Body of pancreas (tissue), 4 donors: ENCODE data around the gene CHIT1. TPM values are rescaled to one million over a fixed set of nuclear protein-coding genes. Genes with fewer than 3 reads are reported as not detected.
A peak's percentile ranks its signal among the peaks of the same experiment; 100 is the strongest.

Experiments
- ATAC-seq: fragments of 150-250 bp; one replicate; pipeline ENCODE4 v1.9.1; 2016
- DNase-seq, 4 donors: peaks; one replicate each; pipeline ENCODE4 v3.0.0-alpha.2; 2019
- H3K27ac ChIP-seq, 4 donors: fragments of 200-600 bp; sonication (generic); 1 replicate in 3 of 4; 2 replicates in 1 of 4; pipeline versions ENCODE4 v1.5.1 to v1.6.1; 2016 to 2019; ENCODE audit warnings: mild to moderate bottlenecking in 1 of 4, mixed read lengths in 1 of 4, moderate library complexity in 1 of 4
- H3K27me3 ChIP-seq, 2 donors: fragments of 200-600 bp; sonication (generic); one replicate each; pipeline ENCODE4 v1.6.0; 2016; ENCODE audit warnings: mild to moderate bottlenecking in 1 of 2
- H3K36me3 ChIP-seq, 2 donors: fragments of 200-600 bp; sonication (generic); replicated peaks in 1 of 2; 2 replicates each; pipeline ENCODE4 v1.5.1; 2016; ENCODE audit warnings: low read depth in 2 of 2; ENCODE audit not compliant: insufficient read depth in 1 of 2
- H3K4me1 ChIP-seq: fragments of 200-600 bp; sonication (generic); one replicate; pipeline ENCODE4 v1.6.0; 2016
- H3K4me3 ChIP-seq, 2 donors: fragments of 200-600 bp; sonication (generic); 1 replicate in 1 of 2; 2 replicates in 1 of 2; pipeline ENCODE4 v1.5.1; 2016 to 2019
- H3K9me3 ChIP-seq, 3 donors: fragments of 200-600 bp; sonication (generic); 1 replicate in 2 of 3; 2 replicates in 1 of 3; pipeline ENCODE4 v1.5.1; 2016
- CTCF ChIP-seq, 7 experiments: fragments of 450-650 bp in 4 of 7; fragments of 200-600 bp in 3 of 7; sonication (generic) in 3 of 7; IDR thresholded peaks; one replicate each; pipeline ENCODE4 v1.5.1; 2016 to 2019; ENCODE audit warnings: antibody characterized with exemption in 7 of 7
- POLR2A ChIP-seq, 3 donors: fragments of 450-650 bp; IDR thresholded peaks; one replicate each; pipeline ENCODE4 v1.6.1; 2016; ENCODE audit warnings: antibody characterized with exemption in 3 of 3, mild to moderate bottlenecking in 2 of 3
- WGBS, 2 donors: methylation state at CpG; one replicate each; pipeline ENCODE4 v1.1.5; 2017; 5-methylcytosine and 5-hydroxymethylcytosine counted together
- intact Hi-C: fragments of 100-400 bp; cut with DNase I; formaldehyde crosslinking; loops from one replicate; pipeline ENCODE4 v1.15.1; 2023
- total RNA-seq, 2 donors: library from RNA; depleted of rRNA; stranded (reverse); fragments of >200 nt; gene quantifications; one replicate each; pipeline ENCODE4 v1.1.0, GENCODE V29; 2016

CHIT1 gene
- total RNA-seq, 2 donors from 2014 or later, result 0.26 TPM; not detected in 1

DNA sequence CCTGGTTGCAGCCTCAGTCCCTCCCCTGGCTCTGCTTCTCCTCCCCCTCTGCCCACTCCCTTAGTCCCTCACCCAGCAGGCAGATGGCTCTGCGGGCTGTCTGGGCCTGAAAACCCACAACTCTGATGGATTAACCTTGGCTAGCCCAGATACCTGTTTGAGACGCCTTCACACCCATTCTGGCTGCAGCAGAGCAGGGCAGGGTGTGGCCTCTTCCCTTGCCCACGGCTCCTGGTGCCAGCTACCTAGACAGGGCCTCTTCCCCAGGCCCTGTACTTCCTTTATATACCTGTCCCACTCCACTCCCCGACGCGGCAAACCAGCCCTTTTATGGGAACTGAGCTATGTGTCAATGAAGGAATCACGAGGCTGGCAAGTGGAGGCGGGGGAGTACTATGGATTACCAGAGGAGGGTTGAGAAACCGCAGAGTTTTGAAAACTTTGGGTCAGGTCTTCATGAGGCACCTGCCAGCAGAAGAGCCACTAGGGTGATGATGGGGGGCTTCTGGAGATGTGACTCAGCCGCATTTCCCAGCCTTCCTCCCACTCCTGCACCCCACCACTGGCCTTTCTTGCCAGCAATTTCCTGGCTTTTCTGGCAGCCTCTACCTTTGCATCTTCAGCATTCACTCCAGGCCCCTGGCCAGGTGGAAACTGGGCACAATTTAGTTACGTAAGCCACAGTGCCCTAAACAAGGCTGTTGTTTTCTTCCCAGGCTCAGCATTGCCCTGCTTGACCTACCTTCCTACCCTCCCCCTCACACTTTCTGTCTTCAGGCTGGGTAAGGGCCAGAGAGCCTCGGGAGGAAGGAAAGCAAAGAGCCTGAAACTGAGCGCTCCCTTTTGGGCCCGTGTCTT is 42.8 kb downstream of the CHIT1 start, which contains the start of gene CHI3L1:
CHI3L1 (minus strand) TSS at position 259 of the 858 bp plus-strand sequence; CDS start at position 178, 81 bp downstream.
- no peaks in the 10 kb centered on the region for H3K36me3 ChIP-seq
- ATAC-seq (peak; percentile 71), DNase-seq (peak in 3 of 4 donors; percentile 46 to 48 (median 48))
- peak within 1 kb of the TSS in 3 of 4 donors; percentile 51 to 72 (median 54) for H3K27ac ChIP-seq
- WGBS, 2 donors, result 25 to 30% methylated on average over 14 of the region's 14 CpGs
- intact Hi-C loops, result no loop called here
- no peaks in the 10 kb centered on the region for H3K9me3 ChIP-seq
- H3K4me3 ChIP-seq, result no peak within 1 kb of the TSS
- TF ChIP-seq POLR2A (IDR thresholded peaks at IDR 0.05) (no peak), CTCF (IDR thresholded peaks at IDR 0.05) (no peak)
- peaks cover 14% of the 10 kb centered on the region for H3K4me1 ChIP-seq
- no peaks in the 10 kb centered on the region for H3K27me3 ChIP-seq

GRCh38 chr1:203186091-203186445 is 43.4 kb downstream of the CHIT1 start:
- intact Hi-C loops, result no loop called here
- DNase-seq (no peak), ATAC-seq (no peak)
- WGBS, 2 donors, result 78 to 81% methylated on average over 5 of the region's 5 CpGs
- H3K4me3 ChIP-seq, result no peak overlapping the region
- no peaks in the 10 kb centered on the region for H3K27me3 ChIP-seq
- no peaks in the 10 kb centered on the region for H3K9me3 ChIP-seq
- peak overlapping the region in 3 of 4 donors; percentile 51 to 72 (median 54) for H3K27ac ChIP-seq
- no peak for TF ChIP-seq CTCF (IDR thresholded peaks at IDR 0.05)
- no peak for TF ChIP-seq POLR2A (IDR thresholded peaks at IDR 0.05)
- peaks cover 14% of the 10 kb centered on the region for H3K4me1 ChIP-seq
- no peaks in the 10 kb centered on the region for H3K36me3 ChIP-seq

DNA sequence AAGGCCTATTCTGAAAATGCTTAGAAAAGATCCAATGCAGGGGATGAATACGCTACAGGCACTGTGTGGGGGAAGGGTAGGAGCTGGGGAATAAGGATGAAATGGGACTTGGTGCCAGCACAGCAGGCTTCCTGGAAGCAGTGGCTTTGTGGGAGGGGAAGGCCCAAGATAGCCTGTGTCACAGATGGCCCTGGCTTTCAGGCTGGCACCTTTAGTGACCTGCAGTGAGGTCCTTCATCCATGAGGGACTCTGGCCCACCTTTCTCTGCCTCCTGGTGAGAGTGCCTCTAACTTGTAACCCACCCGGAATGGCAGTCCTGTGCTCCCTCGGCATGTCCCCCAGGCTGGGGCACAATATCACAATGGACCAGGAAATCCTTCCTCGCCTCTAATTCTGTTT is 43.9 kb downstream of the CHIT1 start:
- Histone ChIP-seq H3K4me3 (no peak overlapping the region), H3K4me1 (peaks cover 14% of the 10 kb centered on the region), H3K9me3 (no peaks in the 10 kb centered on the region), H3K36me3 (no peaks in the 10 kb centered on the region), H3K27me3 (no peaks in the 10 kb centered on the region), H3K27ac (peak overlapping the region in 1 of 4 donors; percentile 54)
- ATAC-seq (no peak), DNase-seq (peak in 1 of 4 donors; percentile 5)
- intact Hi-C loops, result no loop called here
- TF ChIP-seq POLR2A (IDR thresholded peaks at IDR 0.05), result no peak
- TF ChIP-seq CTCF (IDR thresholded peaks at IDR 0.05), result no peak
- WGBS, 2 donors, result 81 to 82% methylated on average over 4 of the region's 4 CpGs

DNA sequence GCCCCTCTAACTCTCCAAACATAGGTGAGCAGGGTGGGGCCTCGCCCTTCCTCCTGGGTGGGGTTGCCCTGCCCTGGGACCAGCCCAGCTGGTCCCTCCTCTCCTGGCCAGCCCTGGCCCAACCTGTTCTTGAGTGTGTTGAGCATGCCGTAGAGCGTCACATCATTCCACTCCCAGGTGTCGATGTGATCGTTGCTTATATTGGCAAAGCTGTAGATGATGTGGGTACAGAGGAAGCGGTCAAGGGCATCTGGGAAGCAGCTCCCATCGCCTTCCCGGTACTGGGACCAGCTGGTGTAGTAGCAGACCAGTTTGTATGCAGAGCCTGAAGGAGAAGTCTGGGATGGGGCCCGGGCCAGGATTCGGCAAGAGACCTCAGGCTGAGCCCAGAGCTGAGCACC is 44.4 kb downstream of the CHIT1 start:
- Histone ChIP-seq H3K36me3 (no peaks in the 10 kb centered on the region), H3K27ac (no peak overlapping the region), H3K9me3 (no peaks in the 10 kb centered on the region), H3K4me3 (no peak overlapping the region), H3K4me1 (peaks cover 14% of the 10 kb centered on the region), H3K27me3 (no peaks in the 10 kb centered on the region)
- no peak for ATAC-seq
- DNase-seq, result peak in 1 of 4 donors; percentile 7
- TF ChIP-seq CTCF (IDR thresholded peaks at IDR 0.05) (no peak), POLR2A (IDR thresholded peaks at IDR 0.05) (no peak)
- intact Hi-C loops, result no loop called here
- 76 to 78% methylated on average over 10 of the region's 10 CpGs for WGBS, 2 donors
